Right ventricle myocardium superior (tissue), 1 donor: ENCODE results near the gene VCP. TPM values are rescaled to one million over a fixed set of nuclear protein-coding genes. Genes with fewer than 3 reads are reported as not detected.

Source experiments
- ATAC-seq: fragments of 200-7000 bp; cut with Tn5 transposase; one replicate; pipeline ENCODE4 v1.9.1; 2020; ENCODE audit warnings: mild to moderate bottlenecking; ENCODE audit not compliant: poor library complexity
- DNase-seq: peaks from one replicate; pipeline ENCODE4 v3.0.0-alpha.2; 2020
- intact Hi-C: fragments of 100-400 bp; cut with DNase I; formaldehyde crosslinking; loops from one replicate; pipeline ENCODE4 v1.11.2; 2022
- long read RNA-seq: library from polyadenylated mRNA; unstranded; transcript quantifications from one replicate; pipeline ENCODE4 v2.0.0, GENCODE V29; 2021
- total RNA-seq: library from RNA; stranded (reverse); fragmentation: NEBNext Ultra II Directional; extraction: Animal tissue kit (Norgen Biotek cat#: 25700); gene quantifications from one replicate; pipeline ENCODE4 v1.2.1, GENCODE V29; 2021
- donor health status: DM: no; HTN: yes; CAD: no; lungs with severe emphysema.

Gene VCP
- total RNA-seq = 217 TPM
- long read RNA-seq, full-length matches to known transcripts = 1,493 of 1,678 reads
- long read RNA-seq, partial matches to known transcripts = 38 of 1,678 reads
- long read RNA-seq, other reads (novel, unspliced or antisense) = 147 of 1,678 reads

- ATAC-seq = peak; percentile 95
- intact Hi-C loops = no loop called here
These were observed at the start of gene VCP for GRCh38 chr9:35072461-35073278. Gene VCP, minus strand, starts transcription at chr9:35072625. Its CDS starts 272 bp downstream, at chr9:35072353.

GRCh38 chr9:35116898-35117551 is 44.6 kb upstream of the VCP start:
- DNase-seq (peak; percentile 93), ATAC-seq (peak; percentile 86)
- intact Hi-C loops = loop anchor here (2.0 to 10.0 kb wide), 3 partner anchors 48 to 360 kb away; partner anchors contain the start of gene UNC13B

More at GRCh38 chr9:35072461-35073278, at the start of gene VCP:
- DNase-seq = peak; percentile 99

- intact Hi-C loops = loop anchor here (2.0 to 10.0 kb wide), 3 partner anchors 48 to 360 kb away; partner anchors contain the start of gene UNC13B
- DNase-seq (no peak), ATAC-seq (peak; percentile 2)
These were observed 44.1 kb upstream of the VCP start for GRCh38 chr9:35116539-35116897.

- intact Hi-C loops = loop anchor here (2.0 to 10.0 kb wide), 3 partner anchors 49 to 361 kb away; partner anchors contain the start of gene UNC13B
- DNase-seq (peak; percentile 98), ATAC-seq (peak; percentile 73)
These were observed 43.5 kb upstream of the VCP start, which contains the start of gene ATOSB for GRCh38 chr9:35115680-35116538. Gene ATOSB, minus strand, starts transcription at chr9:35115862. Its CDS starts 7,588 bp downstream, at chr9:35108274.

- peak; percentile 2 for ATAC-seq
- peak; percentile 84 for DNase-seq
These were observed 42.6 kb upstream of the VCP start for GRCh38 chr9:35114840-35115628.

GRCh38 chr9:35114113-35114839 is 41.9 kb upstream of the VCP start:
- ATAC-seq = peak; percentile 14
- DNase-seq = peak; percentile 90

More at GRCh38 chr9:35114840-35115628, 42.6 kb upstream of the VCP start:
- intact Hi-C loops = loop anchor here (5.0 to 10.0 kb wide), 2 partner anchors 50 to 142 kb away; partner anchors contain the start of gene UNC13B

GRCh38 chr9:35112257-35113020 is 40.0 kb upstream of the VCP start:
- DNase-seq = no peak
- intact Hi-C loops = loop anchor here (10.0 kb wide), 1 partner anchor 52 kb away; the partner anchor contains the start of gene UNC13B
- ATAC-seq = no peak

More at GRCh38 chr9:35114113-35114839, 41.9 kb upstream of the VCP start:
- intact Hi-C loops = loop anchor here (10.0 kb wide), 1 partner anchor 51 kb away; the partner anchor contains the start of gene UNC13B

- peak; percentile 99 for DNase-seq
- intact Hi-C loops = loop anchor here (10.0 kb wide), 1 partner anchor 54 kb away; the partner anchor contains the start of gene UNC13B
- peak; percentile 80 for ATAC-seq
These were observed 38.8 kb upstream of the VCP start for GRCh38 chr9:35111001-35111933.

- intact Hi-C loops = loop anchor here (10.0 kb wide), 1 partner anchor 54 kb away; the partner anchor contains the start of gene UNC13B
- ATAC-seq = no peak
- DNase-seq = peak; percentile 42
These were observed 37.9 kb upstream of the VCP start for GRCh38 chr9:35110327-35110761.

- intact Hi-C loops = no loop called here
- DNase-seq (no peak), ATAC-seq (no peak)
These were observed 36.6 kb upstream of the VCP start for GRCh38 chr9:35108946-35109575.

- DNase-seq = no peak
- intact Hi-C loops = no loop called here
These were observed 36.0 kb upstream of the VCP start for GRCh38 chr9:35108461-35108860.

GRCh38 chr9:35107297-35108290 is 35.2 kb upstream of the VCP start:
- ATAC-seq = no peak
- intact Hi-C loops = no loop called here
- no peak for DNase-seq

More at GRCh38 chr9:35108461-35108860, 36.0 kb upstream of the VCP start:
- ATAC-seq = no peak

GRCh38 chr9:35106343-35106730 is 33.9 kb upstream of the VCP start:
- DNase-seq (no peak), ATAC-seq (no peak)
- intact Hi-C loops = no loop called here
